Measurements from ENCODE around the gene CENPL.
"Not testable (repeated sequence)": the region's sequence is repeated elsewhere in the genome, so short reads cannot be mapped to it uniquely, and the experiment has no call there.

CENPL gene

GRCh38 chr1:173802961-173803360 lies 21.7 kb downstream of the CENPL start:
- no peak for DNase-seq (ENCODE audit: low read depth, low spot score)
- Histone ChIP-seq H3K27me3 (ENCODE audit: control insufficient read depth, insufficient read depth, low read length) (no peaks in the 10 kb centered on the region; the same call in 1 of the 2 replicates), H3K9me3 (ENCODE audit: control insufficient read depth, insufficient read depth, low read length) (no peaks in the 10 kb centered on the region), H3K4me1 (ENCODE audit: control insufficient read depth, insufficient read depth, low read length) (no peaks in the 10 kb centered on the region), H3K36me3 (ENCODE audit: control insufficient read depth, insufficient read depth, low read length) (no peaks in the 10 kb centered on the region; the same call in 1 of the 2 replicates), H3K27ac (ENCODE audit: low read length) (no peak overlapping the region), H3K4me3 (ENCODE audit: low read length) (no peak overlapping the region)
- WGBS (ENCODE audit: insufficient coverage, insufficient read length) = no CpG with 5 or more reads among the region's 2 CpGs

- not testable (repeated sequence) for H3K4me3 ChIP-seq (ENCODE audit: low read length); H3K9me3 ChIP-seq (ENCODE audit: control insufficient read depth, insufficient read depth, low read length); H3K4me1 ChIP-seq (ENCODE audit: control insufficient read depth, insufficient read depth, low read length); H3K36me3 ChIP-seq (ENCODE audit: control insufficient read depth, insufficient read depth, low read length); H3K27ac ChIP-seq (ENCODE audit: low read length); DNase-seq (ENCODE audit: low read depth, low spot score); H3K27me3 ChIP-seq (ENCODE audit: control insufficient read depth, insufficient read depth, low read length)
- no CpG with 5 or more reads among the region's 1 CpG for WGBS (ENCODE audit: insufficient coverage, insufficient read length)
Observed at GRCh38 chr1:173799995-173800394, 24.7 kb downstream of the CENPL start.

- H3K27ac ChIP-seq (ENCODE audit: low read length) = no peak overlapping the region
- H3K27me3 ChIP-seq (ENCODE audit: control insufficient read depth, insufficient read depth, low read length) = no peaks in the 10 kb centered on the region
- no peaks in the 10 kb centered on the region for H3K36me3 ChIP-seq (ENCODE audit: control insufficient read depth, insufficient read depth, low read length)
- no peak for DNase-seq (ENCODE audit: low read depth, low spot score)
- no peaks in the 10 kb centered on the region for H3K9me3 ChIP-seq (ENCODE audit: control insufficient read depth, insufficient read depth, low read length)
- H3K4me1 ChIP-seq (ENCODE audit: control insufficient read depth, insufficient read depth, low read length) = no peaks in the 10 kb centered on the region
- no peak overlapping the region for H3K4me3 ChIP-seq (ENCODE audit: low read length)
Observed at GRCh38 chr1:173798078-173798477, 26.6 kb downstream of the CENPL start.

- no CpG with 5 or more reads among the region's 2 CpGs for whole genome bisulfite sequencing (ENCODE audit: insufficient coverage, insufficient read length)
- no peaks in the 10 kb centered on the region for H3K27me3 ChIP-seq (ENCODE audit: control insufficient read depth, insufficient read depth, low read length)
- no peaks in the 10 kb centered on the region for H3K9me3 ChIP-seq (ENCODE audit: control insufficient read depth, insufficient read depth, low read length)
- H3K4me1 ChIP-seq (ENCODE audit: control insufficient read depth, insufficient read depth, low read length) = peaks cover 2% of the 10 kb centered on the region; the same call in 1 of the 2 replicates
- H3K4me3 ChIP-seq (ENCODE audit: low read length) = no peak overlapping the region
- no peaks in the 10 kb centered on the region for H3K36me3 ChIP-seq (ENCODE audit: control insufficient read depth, insufficient read depth, low read length)
- H3K27ac ChIP-seq (ENCODE audit: low read length) = no peak overlapping the region
- DNase-seq (ENCODE audit: low read depth, low spot score) = no peak
Observed at GRCh38 chr1:173789841-173790240, 34.8 kb downstream of the CENPL start.

GRCh38 chr1:173784997-173785396 lies 39.7 kb downstream of the CENPL start:
- DNase-seq (ENCODE audit: low read depth, low spot score) = no peak
- no peaks in the 10 kb centered on the region for H3K27me3 ChIP-seq (ENCODE audit: control insufficient read depth, insufficient read depth, low read length)
- WGBS (ENCODE audit: insufficient coverage, insufficient read length) = no CpG with 5 or more reads among the region's 7 CpGs
- H3K27ac ChIP-seq (ENCODE audit: low read length) = no peak overlapping the region
- no peak overlapping the region for H3K4me3 ChIP-seq (ENCODE audit: low read length)
- no peaks in the 10 kb centered on the region for H3K36me3 ChIP-seq (ENCODE audit: control insufficient read depth, insufficient read depth, low read length)
- H3K9me3 ChIP-seq (ENCODE audit: control insufficient read depth, insufficient read depth, low read length) = no peaks in the 10 kb centered on the region
- no peaks in the 10 kb centered on the region for H3K4me1 ChIP-seq (ENCODE audit: control insufficient read depth, insufficient read depth, low read length)

- no peaks in the 10 kb centered on the region for H3K9me3 ChIP-seq (ENCODE audit: control insufficient read depth, insufficient read depth, low read length)
- no peak overlapping the region for H3K27ac ChIP-seq (ENCODE audit: low read length)
- no peaks in the 10 kb centered on the region for H3K27me3 ChIP-seq (ENCODE audit: control insufficient read depth, insufficient read depth, low read length)
- DNase-seq (ENCODE audit: low read depth, low spot score) = no peak
- WGBS (ENCODE audit: insufficient coverage, insufficient read length) = no CpG with 5 or more reads among the region's 4 CpGs
- no peak overlapping the region for H3K4me3 ChIP-seq (ENCODE audit: low read length)
- no peaks in the 10 kb centered on the region for H3K36me3 ChIP-seq (ENCODE audit: control insufficient read depth, insufficient read depth, low read length)
- H3K4me1 ChIP-seq (ENCODE audit: control insufficient read depth, insufficient read depth, low read length) = no peaks in the 10 kb centered on the region
Observed at GRCh38 chr1:173779936-173780335, 44.7 kb downstream of the CENPL start.

- WGBS (ENCODE audit: insufficient coverage, insufficient read length) = no CpG with 5 or more reads among the region's 5 CpGs
- H3K4me1 ChIP-seq (ENCODE audit: control insufficient read depth, insufficient read depth, low read length) = no peaks in the 10 kb centered on the region
- no peak overlapping the region for H3K27ac ChIP-seq (ENCODE audit: low read length)
- H3K36me3 ChIP-seq (ENCODE audit: control insufficient read depth, insufficient read depth, low read length) = no peaks in the 10 kb centered on the region
- no peaks in the 10 kb centered on the region for H3K9me3 ChIP-seq (ENCODE audit: control insufficient read depth, insufficient read depth, low read length)
- no peak overlapping the region for H3K4me3 ChIP-seq (ENCODE audit: low read length)
- no peaks in the 10 kb centered on the region for H3K27me3 ChIP-seq (ENCODE audit: control insufficient read depth, insufficient read depth, low read length)
- no peak for DNase-seq (ENCODE audit: low read depth, low spot score)
Observed at GRCh38 chr1:173775578-173776226, 49.0 kb downstream of the CENPL start.

GRCh38 chr1:173771560-173771959 lies 53.1 kb downstream of the CENPL start:
- WGBS (ENCODE audit: insufficient coverage, insufficient read length) = no CpG with 5 or more reads among the region's 1 CpG
- no peaks in the 10 kb centered on the region for H3K36me3 ChIP-seq (ENCODE audit: control insufficient read depth, insufficient read depth, low read length)

GRCh38 chr1:173770330-173770729 lies 54.4 kb downstream of the CENPL start:
- not testable (repeated sequence) for H3K27me3 ChIP-seq (ENCODE audit: control insufficient read depth, insufficient read depth, low read length); H3K27ac ChIP-seq (ENCODE audit: low read length); H3K4me3 ChIP-seq (ENCODE audit: low read length); H3K9me3 ChIP-seq (ENCODE audit: control insufficient read depth, insufficient read depth, low read length); DNase-seq (ENCODE audit: low read depth, low spot score); H3K4me1 ChIP-seq (ENCODE audit: control insufficient read depth, insufficient read depth, low read length); H3K36me3 ChIP-seq (ENCODE audit: control insufficient read depth, insufficient read depth, low read length)
- no CpG with 5 or more reads among the region's 9 CpGs for WGBS (ENCODE audit: insufficient coverage, insufficient read length)

More at GRCh38 chr1:173771560-173771959, 53.1 kb downstream of the CENPL start:
- no peaks in the 10 kb centered on the region for H3K27me3 ChIP-seq (ENCODE audit: control insufficient read depth, insufficient read depth, low read length)
- no peaks in the 10 kb centered on the region for H3K9me3 ChIP-seq (ENCODE audit: control insufficient read depth, insufficient read depth, low read length)
- no peaks in the 10 kb centered on the region for H3K4me1 ChIP-seq (ENCODE audit: control insufficient read depth, insufficient read depth, low read length)
- no peak overlapping the region for H3K27ac ChIP-seq (ENCODE audit: low read length)
- no peak overlapping the region for H3K4me3 ChIP-seq (ENCODE audit: low read length)
- DNase-seq (ENCODE audit: low read depth, low spot score) = no peak

- WGBS (ENCODE audit: insufficient coverage, insufficient read length) = no CpG with 5 or more reads among the region's 3 CpGs
- Histone ChIP-seq H3K9me3 (ENCODE audit: control insufficient read depth, insufficient read depth, low read length) (no peaks in the 10 kb centered on the region), H3K27me3 (ENCODE audit: control insufficient read depth, insufficient read depth, low read length) (no peaks in the 10 kb centered on the region), H3K4me1 (ENCODE audit: control insufficient read depth, insufficient read depth, low read length) (no peaks in the 10 kb centered on the region), H3K4me3 (ENCODE audit: low read length) (no peak overlapping the region), H3K27ac (ENCODE audit: low read length) (no peak overlapping the region), H3K36me3 (ENCODE audit: control insufficient read depth, insufficient read depth, low read length) (no peaks in the 10 kb centered on the region)
- DNase-seq (ENCODE audit: low read depth, low spot score) = no peak
Observed at GRCh38 chr1:173768827-173769226, 55.9 kb downstream of the CENPL start.

GRCh38 chr1:173768206-173768605 lies 56.5 kb downstream of the CENPL start:
- H3K27ac ChIP-seq (ENCODE audit: low read length) = no peak overlapping the region
- no peak overlapping the region for H3K4me3 ChIP-seq (ENCODE audit: low read length)
- H3K9me3 ChIP-seq (ENCODE audit: control insufficient read depth, insufficient read depth, low read length) = no peaks in the 10 kb centered on the region
- no peaks in the 10 kb centered on the region for H3K27me3 ChIP-seq (ENCODE audit: control insufficient read depth, insufficient read depth, low read length)
- no peaks in the 10 kb centered on the region for H3K4me1 ChIP-seq (ENCODE audit: control insufficient read depth, insufficient read depth, low read length)
- no CpG with 5 or more reads among the region's 2 CpGs for WGBS (ENCODE audit: insufficient coverage, insufficient read length)
- H3K36me3 ChIP-seq (ENCODE audit: control insufficient read depth, insufficient read depth, low read length) = no peaks in the 10 kb centered on the region
- no peak for DNase-seq (ENCODE audit: low read depth, low spot score)

All from iPS DF 6.9 (cell line).